HG03280 (cell line): ENCODE data around the gene RSPRY1.

ENCODE experiments used
- ATAC-seq: cut with Tn5 transposase; IDR thresholded peaks from one replicate; pipeline ENCODE4 v1.9.1; 2021; ENCODE audit warnings: mild to moderate bottlenecking, moderate library complexity; ENCODE audit not compliant: unreplicated experiment

RSPRY1 gene

GRCh38 chr16:57185945-57186871 is at the start of gene RSPRY1, which contains the start of gene PSME3IP1:
TSS of gene RSPRY1 (plus strand) at chr16:57186329. CDS start at chr16:57204659, 18,330 bp downstream.
TSS of gene PSME3IP1 (minus strand) at chr16:57186039. CDS start at chr16:57173854, 12,185 bp downstream.
- peak; percentile 85 for ATAC-seq

GRCh38 chr16:57137043-57137442 is 49.1 kb upstream of the RSPRY1 start:
- no peak for ATAC-seq

- ATAC-seq: no peak
These were observed 48.4 kb upstream of the RSPRY1 start for GRCh38 chr16:57137566-57138273.

GRCh38 chr16:57138281-57138935 is 47.7 kb upstream of the RSPRY1 start:
- ATAC-seq: no peak

- no peak for ATAC-seq
These were observed 45.0 kb upstream of the RSPRY1 start for GRCh38 chr16:57140931-57141668.

- ATAC-seq: no peak
These were observed 44.1 kb upstream of the RSPRY1 start for GRCh38 chr16:57141822-57142631.

GRCh38 chr16:57143149-57143921 is 42.8 kb upstream of the RSPRY1 start:
- ATAC-seq: no peak

GRCh38 chr16:57144027-57144426 is 42.1 kb upstream of the RSPRY1 start:
- no peak for ATAC-seq

- ATAC-seq: no peak
These were observed 40.8 kb upstream of the RSPRY1 start for GRCh38 chr16:57145046-57146021.

GRCh38 chr16:57146040-57146647 is 40.0 kb upstream of the RSPRY1 start:
- no peak for ATAC-seq

- ATAC-seq: no peak
These were observed 39.4 kb upstream of the RSPRY1 start for GRCh38 chr16:57146735-57147134.

GRCh38 chr16:57147381-57148221 is 38.5 kb upstream of the RSPRY1 start:
- ATAC-seq: no peak

GRCh38 chr16:57148481-57148880 is 37.6 kb upstream of the RSPRY1 start:
- ATAC-seq: no peak

- no peak for ATAC-seq
These were observed 36.7 kb upstream of the RSPRY1 start for GRCh38 chr16:57149391-57149790.

- no peak for ATAC-seq
These were observed 35.3 kb upstream of the RSPRY1 start for GRCh38 chr16:57150682-57151330.

GRCh38 chr16:57151369-57151768 is 34.8 kb upstream of the RSPRY1 start:
- ATAC-seq: no peak
